ENCODE results near the gene UBA1. TPM values are rescaled to one million over a fixed set of nuclear protein-coding genes. Genes with fewer than 3 reads are reported as not detected.

The UBA1 gene
- total and polyA plus RNA-seq, 2 donors (not counting 3 experiments of a cell fraction or from before 2014, with no cell fraction given): 237 to 297 TPM

DNA sequence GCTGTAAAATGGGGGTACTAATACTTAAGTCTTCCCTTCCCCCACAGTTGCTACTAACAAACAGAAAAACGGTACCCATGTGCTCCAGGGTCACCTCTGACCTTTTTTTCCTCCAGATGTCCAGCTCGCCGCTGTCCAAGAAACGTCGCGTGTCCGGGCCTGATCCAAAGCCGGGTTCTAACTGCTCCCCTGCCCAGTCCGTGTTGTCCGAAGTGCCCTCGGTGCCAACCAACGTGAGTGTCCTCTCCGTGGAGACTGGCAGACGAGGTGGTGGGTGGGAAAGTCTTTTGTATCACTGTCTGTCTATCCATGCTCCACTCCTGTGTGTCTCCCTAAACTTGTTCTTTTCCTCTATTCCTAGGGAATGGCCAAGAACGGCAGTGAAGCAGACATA lies 5.1 kb downstream of the UBA1 start:
- dilution Hi-C loops (cut with MboI; ENCODE audit: extremely low pct_ligation_motif_present, low sequenced_read_pairs) (no loop called here), intact Hi-C loops (cut with micrococcal nuclease) (no loop called here)
- H3K4me1 ChIP-seq (ENCODE audit: control insufficient read depth, extremely low read depth, insufficient read depth, low read length): peaks cover 23% of the 10 kb centered on the region
- POLR2A ChIA-PET: no interaction called here
- H3K27me3 ChIP-seq (ENCODE audit: control insufficient read depth in 2 of 2, insufficient read depth in 2 of 2, low read length in 2 of 2): no peaks in the 10 kb centered on the region
- no peak for FAIRE-seq
- no peak overlapping the region for H3K27ac ChIP-seq (ENCODE audit: insufficient read depth, low read depth, low read length)
- DNase-seq (ENCODE audit: low read depth, low spot score): no peak
- no peaks in the 10 kb centered on the region for H4K20me1 ChIP-seq (replicated peaks; ENCODE audit: control insufficient read depth, extremely low read depth, insufficient read depth, low read length)
- no peak overlapping the region for H3K4me3 ChIP-seq (replicated peaks in 1 of 3; ENCODE audit: insufficient read depth in 1 of 3, low read depth in 1 of 3, low read length in 3 of 3)
- CTCF ChIA-PET: no interaction called here
- H3K9ac ChIP-seq (replicated peaks; ENCODE audit: extremely low read depth, insufficient read depth, low read length): no peak overlapping the region
- H2AFZ ChIP-seq (ENCODE audit: low read depth, low read length): no peak overlapping the region
- H3K9me1 ChIP-seq (replicated peaks; ENCODE audit: control insufficient read depth, extremely low read depth, insufficient read depth, low read length): no peaks in the 10 kb centered on the region
- peaks cover 58% of the 10 kb centered on the region for H3K79me2 ChIP-seq (ENCODE audit: control insufficient read depth, insufficient read depth, low read length)
- no peak for TF ChIP-seq EZH2 (IDR thresholded peaks at IDR 0.05; ENCODE audit: borderline replicate concordance, low read depth, low read length, severe bottlenecking)
- TF ChIP-seq MYC (IDR thresholded peaks at IDR 0.05; ENCODE audit: low read depth, low read length): no peak
- TF ChIP-seq FOS (IDR thresholded peaks at IDR 0.05; ENCODE audit: borderline replicate concordance, insufficient read depth, low read length): no peak
- TF ChIP-seq, protein P1, sequence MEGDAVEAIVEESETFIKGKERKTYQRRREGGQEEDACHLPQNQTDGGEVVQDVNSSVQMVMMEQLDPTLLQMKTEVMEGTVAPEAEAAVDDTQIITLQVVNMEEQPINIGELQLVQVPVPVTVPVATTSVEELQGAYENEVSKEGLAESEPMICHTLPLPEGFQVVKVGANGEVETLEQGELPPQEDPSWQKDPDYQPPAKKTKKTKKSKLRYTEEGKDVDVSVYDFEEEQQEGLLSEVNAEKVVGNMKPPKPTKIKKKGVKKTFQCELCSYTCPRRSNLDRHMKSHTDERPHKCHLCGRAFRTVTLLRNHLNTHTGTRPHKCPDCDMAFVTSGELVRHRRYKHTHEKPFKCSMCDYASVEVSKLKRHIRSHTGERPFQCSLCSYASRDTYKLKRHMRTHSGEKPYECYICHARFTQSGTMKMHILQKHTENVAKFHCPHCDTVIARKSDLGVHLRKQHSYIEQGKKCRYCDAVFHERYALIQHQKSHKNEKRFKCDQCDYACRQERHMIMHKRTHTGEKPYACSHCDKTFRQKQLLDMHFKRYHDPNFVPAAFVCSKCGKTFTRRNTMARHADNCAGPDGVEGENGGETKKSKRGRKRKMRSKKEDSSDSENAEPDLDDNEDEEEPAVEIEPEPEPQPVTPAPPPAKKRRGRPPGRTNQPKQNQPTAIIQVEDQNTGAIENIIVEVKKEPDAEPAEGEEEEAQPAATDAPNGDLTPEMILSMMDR (IDR thresholded peaks at IDR 0.05; ENCODE audit: extremely low read depth in 1 of 2, insufficient read depth in 1 of 2, low read depth in 1 of 2, low read length in 2 of 2): no peak
- TF ChIP-seq, protein P2, sequence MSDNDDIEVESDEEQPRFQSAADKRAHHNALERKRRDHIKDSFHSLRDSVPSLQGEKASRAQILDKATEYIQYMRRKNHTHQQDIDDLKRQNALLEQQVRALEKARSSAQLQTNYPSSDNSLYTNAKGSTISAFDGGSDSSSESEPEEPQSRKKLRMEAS (IDR thresholded peaks at IDR 0.05; ENCODE audit: insufficient read depth, insufficient read length): no peak
- TF ChIP-seq POLR2AphosphoS5 (IDR thresholded peaks at IDR 0.05; ENCODE audit: insufficient read depth, low read depth, low read length): no peak
- no peak for TF ChIP-seq GATA2 (IDR thresholded peaks at IDR 0.05; ENCODE audit: insufficient read depth, insufficient read length, low read depth, low read length)
- TF ChIP-seq POLR2A (IDR thresholded peaks at IDR 0.05; ENCODE audit: low read depth, low read length): no peak
- no peak for TF ChIP-seq JUN (IDR thresholded peaks at IDR 0.05; ENCODE audit: borderline replicate concordance, insufficient read depth, insufficient read length, low read depth)
- H3K4me2 ChIP-seq (ENCODE audit: insufficient read depth, low read length): no peak overlapping the region
- no TSS peak for BruUV-seq (replicated peaks)
- H3K9me3 ChIP-seq (replicated peaks; ENCODE audit: control insufficient read depth, insufficient read depth, low read length): no peaks in the 10 kb centered on the region
- peaks cover 12 to 45% of the 10 kb centered on the region in 2 experiments for H3K36me3 ChIP-seq (ENCODE audit: control insufficient read depth in 2 of 2, extremely low read depth in 1 of 2, insufficient read depth in 2 of 2, low read length in 2 of 2)

Measured in endothelial cell of umbilical vein (primary cell).